T-cell (primary cell): ENCODE measurements around the gene PIPOX. TPM values are rescaled to one million over a fixed set of nuclear protein-coding genes. Genes with fewer than 3 reads are reported as not detected.

ENCODE experiments used
- ATAC-seq, 4 experiments: fragments of 200-7000 bp in 3 of 4; fragments of 150-1000 bp in 1 of 4; cut with Tn5 transposase; replicated peaks in 1 of 4; 1 replicate in 3 of 4; 2 replicates in 1 of 4; pipeline ENCODE4 v1.10.0; 2021; ENCODE audit warnings: moderate library complexity in 3 of 4, mild to moderate bottlenecking in 2 of 4, moderate number of reproducible peaks in 1 of 4
- CTCF ChIA-PET, 2 donors: fragments of 300-600 bp; sonication (Branson Sonifier 250); formaldehyde crosslinking; loops; one replicate each; lab custom pipeline; 2022; ENCODE audit warnings: antibody characterized with exemption in 2 of 2; lab: Charles Lee
- POLR2A ChIA-PET, 2 donors: fragments of 300-600 bp; sonication (Branson Sonifier 250); formaldehyde crosslinking; loops; one replicate each; lab custom pipeline; 2022; ENCODE audit warnings: antibody characterized with exemption in 2 of 2; lab: Charles Lee
- DNase-seq, 35 experiments: peaks; one replicate each; pipeline versions ENCODE4 v3.0.0 to v3.0.0-alpha.2; 2013 to 2023
- H3K27ac ChIP-seq: one replicate; pipeline ENCODE4 v1.5.1; 2013; ENCODE audit warnings: low read length
- H3K27me3 ChIP-seq, 2 experiments: replicated peaks in 1 of 2; 1 replicate in 1 of 2; 2 replicates in 1 of 2; pipeline versions ENCODE4 v1.6.1 to v1.7.0; 2013; ENCODE audit warnings: low read length in 1 of 2, mixed read lengths in 1 of 2; ENCODE audit not compliant: control insufficient read depth in 2 of 2, insufficient read depth in 2 of 2; ENCODE audit errors: extremely low read depth in 1 of 2
- H3K36me3 ChIP-seq, 2 donors: 1 replicate in 1 of 2; 2 replicates in 1 of 2; pipeline versions ENCODE4 v1.6.1 to v1.7.0; 2013; ENCODE audit warnings: low read length in 1 of 2; ENCODE audit not compliant: control insufficient read depth in 2 of 2, insufficient read depth in 1 of 2; ENCODE audit errors: extremely low read depth in 1 of 2
- H3K4me1 ChIP-seq, 2 experiments: 1 replicate in 1 of 2; 2 replicates in 1 of 2; pipeline versions ENCODE4 v1.6.1 to v1.7.0; 2013; ENCODE audit warnings: low read length in 2 of 2, mixed read lengths in 1 of 2; ENCODE audit not compliant: insufficient read depth in 2 of 2, control insufficient read depth in 1 of 2; ENCODE audit errors: extremely low read depth in 1 of 2
- H3K4me3 ChIP-seq, 2 donors: 1 replicate in 1 of 2; 2 replicates in 1 of 2; pipeline versions ENCODE4 v1.5.1 to v1.7.0; 2013; ENCODE audit warnings: mild to moderate bottlenecking in 2 of 2, low read length in 1 of 2, moderate library complexity in 1 of 2; ENCODE audit not compliant: control insufficient read depth in 1 of 2; ENCODE audit errors: extremely low read depth in 1 of 2
- H3K9me3 ChIP-seq: 2 replicates; pipeline ENCODE4 v1.7.0; 2013
- H3K27ac Mint-ChIP-seq, 2 donors: one replicate each; pipeline ENCODE4 v1.8.0; 2020 to 2021; ENCODE audit warnings: mild to moderate bottlenecking in 2 of 2, mixed read lengths in 2 of 2
- H3K27me3 Mint-ChIP-seq, 2 donors: one replicate each; pipeline ENCODE4 v1.8.0; 2021 to 2022; ENCODE audit warnings: mixed read lengths in 2 of 2
- H3K36me3 Mint-ChIP-seq: one replicate; pipeline ENCODE4 v1.8.0; 2021; ENCODE audit warnings: mixed read lengths
- H3K4me1 Mint-ChIP-seq, 3 donors: one replicate each; pipeline ENCODE4 v1.8.0; 2020 to 2022; ENCODE audit warnings: mixed read lengths in 3 of 3, mild to moderate bottlenecking in 1 of 3
- H3K4me3 Mint-ChIP-seq, 3 donors: one replicate each; pipeline ENCODE4 v1.8.0; 2020 to 2022; ENCODE audit warnings: mild to moderate bottlenecking in 3 of 3, mixed read lengths in 3 of 3, moderate library complexity in 3 of 3
- H3K9me3 Mint-ChIP-seq, 3 donors: one replicate each; pipeline ENCODE4 v1.8.0; 2020 to 2022; ENCODE audit warnings: mixed read lengths in 3 of 3
- WGBS: methylation state at CpG from one replicate; pipeline ENCODE4 v1.1.5; 2013; ENCODE audit warnings: missing lambda C conversion rate; ENCODE audit not compliant: insufficient coverage; 5-methylcytosine and 5-hydroxymethylcytosine counted together
- total RNA-seq, 35 experiments: library from RNA in 6 of 35; stranded (reverse) in 6 of 35; fragments of 120-200 nt in 1 of 35; gene quantifications; one replicate each; pipeline versions ENCODE4 v1.2.1 to v1.2.4 and lab custom pipeline; 2013 to 2026

The PIPOX gene
- total RNA-seq, 5 donors from 2014 or later (not counting 1 experiment from before 2014, with no cell fraction given) = 2.4 to 5.7 (median 4.6) TPM

DNA sequence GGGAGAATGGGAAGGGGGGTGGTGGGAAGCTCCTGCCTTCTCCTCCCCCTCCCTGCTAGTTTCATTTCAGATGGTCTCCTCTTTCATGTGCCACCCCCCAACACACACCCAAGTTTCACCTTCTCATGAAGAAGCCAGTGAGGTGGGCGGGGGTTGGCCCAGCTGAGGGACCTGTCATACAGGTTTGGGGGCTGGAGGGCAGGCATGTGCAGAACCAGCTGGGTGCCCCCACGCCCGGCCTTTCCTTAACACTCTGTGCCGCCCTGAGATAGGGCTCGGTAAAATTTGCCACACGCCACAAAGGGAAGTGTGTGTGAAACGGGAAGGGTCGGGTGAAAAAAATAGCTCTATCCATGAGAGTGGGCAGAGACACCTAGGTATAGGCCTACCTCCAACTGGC is 57.4 kb downstream of the PIPOX start:
- Histone ChIP-seq H3K4me3 (no peak overlapping the region), H3K4me1 (no peaks in the 10 kb centered on the region)
- no peak for ATAC-seq

DNA sequence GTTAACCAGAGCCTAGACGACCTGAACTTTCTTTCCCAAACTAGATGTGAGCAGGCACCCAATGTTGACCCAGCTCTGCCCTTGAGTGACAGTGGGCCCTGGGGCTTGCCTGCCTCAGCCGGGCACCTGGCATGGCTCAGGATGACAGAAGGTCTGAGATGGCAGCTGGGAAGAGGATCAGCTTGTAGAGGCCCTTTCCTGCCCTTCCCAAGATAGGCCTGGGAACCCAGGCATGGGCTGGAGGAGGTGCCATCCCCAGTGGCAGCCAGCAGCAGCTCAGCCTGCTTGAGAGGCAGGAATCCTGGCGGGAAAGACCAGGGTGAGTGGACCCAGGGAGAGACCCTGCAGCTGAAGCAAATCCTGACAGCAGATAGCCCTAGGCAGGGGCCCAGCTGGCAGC is 59.1 kb downstream of the PIPOX start:
- no peak overlapping the region for H3K27ac ChIP-seq
- H3K4me1 ChIP-seq = no peaks in the 10 kb centered on the region
- Mint-ChIP-seq H3K4me1 (no peaks in the 10 kb centered on the region), H3K9me3 (no peaks in the 10 kb centered on the region), H3K27me3 (no peaks in the 10 kb centered on the region), H3K27ac (no peak overlapping the region), H3K36me3 (peaks cover 43% of the 10 kb centered on the region), H3K4me3 (no peak overlapping the region)
- no peak for ATAC-seq
- no peak for DNase-seq
- no peaks in the 10 kb centered on the region for H3K27me3 ChIP-seq
- peaks cover 43 to 86% of the 10 kb centered on the region in 2 donors for H3K36me3 ChIP-seq
- H3K9me3 ChIP-seq = no peaks in the 10 kb centered on the region
- CTCF ChIA-PET = no interaction called here
- 87% methylated on average over 3 of the region's 3 CpGs for WGBS
- POLR2A ChIA-PET = no interaction called here
- H3K4me3 ChIP-seq = no peak overlapping the region

More for the DNA sequence above, 57.4 kb downstream of the PIPOX start:
- Mint-ChIP-seq H3K4me3 (no peak overlapping the region), H3K36me3 (peaks cover 45% of the 10 kb centered on the region), H3K9me3 (no peaks in the 10 kb centered on the region), H3K4me1 (no peaks in the 10 kb centered on the region), H3K27ac (no peak overlapping the region), H3K27me3 (no peaks in the 10 kb centered on the region)
- 86% methylated on average over 4 of the region's 8 CpGs for WGBS
- DNase-seq = no peak
- ChIA-PET CTCF (no interaction called here), POLR2A (no interaction called here)
- no peaks in the 10 kb centered on the region for H3K27me3 ChIP-seq
- peaks cover 40 to 86% of the 10 kb centered on the region in 2 donors for H3K36me3 ChIP-seq
- H3K27ac ChIP-seq = no peak overlapping the region
- H3K9me3 ChIP-seq = no peaks in the 10 kb centered on the region

DNA sequence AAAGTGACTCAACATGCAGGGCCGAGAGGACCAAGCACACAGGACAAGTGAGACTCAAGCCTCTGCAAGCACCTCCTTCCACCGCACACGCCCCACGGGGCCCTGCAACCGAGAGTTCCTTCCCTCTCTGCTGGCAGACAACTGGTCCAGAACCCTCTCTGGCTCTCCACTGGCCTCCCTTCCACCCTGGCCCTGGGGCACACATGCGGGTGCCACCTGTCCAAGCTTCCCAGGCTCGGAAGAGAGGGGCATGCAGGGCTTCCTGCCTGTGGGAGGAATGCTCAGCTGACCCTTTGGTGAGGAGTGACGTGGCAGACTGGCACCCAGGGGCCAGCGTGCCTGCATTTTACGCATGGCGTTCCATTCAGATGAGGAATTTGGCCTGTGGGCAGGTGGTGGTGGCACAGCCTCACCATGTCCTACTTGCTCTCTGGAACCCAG is 59.8 kb downstream of the PIPOX start:
- Mint-ChIP-seq H3K36me3 (peaks cover 37% of the 10 kb centered on the region), H3K9me3 (no peaks in the 10 kb centered on the region), H3K4me1 (no peaks in the 10 kb centered on the region), H3K27ac (no peak overlapping the region), H3K4me3 (no peak overlapping the region), H3K27me3 (no peaks in the 10 kb centered on the region)
- ATAC-seq (no peak), DNase-seq (no peak)
- WGBS = 92% methylated on average over 9 of the region's 11 CpGs
- no peaks in the 10 kb centered on the region for H3K9me3 ChIP-seq
- no peak overlapping the region for H3K27ac ChIP-seq
- POLR2A ChIA-PET = no interaction called here
- CTCF ChIA-PET = no interaction called here
- H3K27me3 ChIP-seq = no peaks in the 10 kb centered on the region
- H3K4me3 ChIP-seq = no peak overlapping the region
- H3K36me3 ChIP-seq = peaks cover 40 to 82% of the 10 kb centered on the region in 2 donors
- H3K4me1 ChIP-seq = no peaks in the 10 kb centered on the region

DNA sequence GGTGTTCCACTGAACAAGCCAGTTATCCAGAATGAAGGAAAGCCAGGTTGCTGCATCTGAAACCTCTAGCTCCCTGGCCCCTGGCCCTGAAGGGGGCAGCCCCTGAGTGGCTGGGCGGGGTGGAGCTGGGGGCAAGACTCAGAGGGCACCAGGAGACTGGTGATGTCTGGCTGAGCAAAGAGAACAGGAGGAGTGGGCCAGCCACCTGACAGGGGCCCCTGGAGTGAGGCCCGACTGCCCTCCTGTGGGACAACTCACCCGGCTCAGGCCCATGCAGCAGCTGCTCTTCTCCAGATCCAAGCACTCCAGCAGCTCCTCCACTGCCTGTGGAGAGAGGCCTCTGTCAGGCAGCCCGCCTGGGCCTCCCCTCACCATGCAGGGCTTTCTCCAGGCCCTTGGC is 60.4 kb downstream of the PIPOX start:
- no peak overlapping the region for H3K27ac Mint-ChIP-seq
- H3K27me3 Mint-ChIP-seq = no peaks in the 10 kb centered on the region
- H3K4me3 Mint-ChIP-seq = no peak overlapping the region
- DNase-seq (no peak), ATAC-seq (no peak)
- Histone ChIP-seq H3K27ac (no peak overlapping the region), H3K9me3 (no peaks in the 10 kb centered on the region), H3K27me3 (no peaks in the 10 kb centered on the region), H3K36me3 (peaks cover 35 to 82% of the 10 kb centered on the region in 2 donors), H3K4me3 (no peak overlapping the region), H3K4me1 (no peaks in the 10 kb centered on the region)
- 94% methylated on average over 4 of the region's 4 CpGs for WGBS
- peaks cover 34% of the 10 kb centered on the region for H3K36me3 Mint-ChIP-seq
- CTCF ChIA-PET = no interaction called here
- POLR2A ChIA-PET = no interaction called here
- no peaks in the 10 kb centered on the region for H3K9me3 Mint-ChIP-seq
- no peaks in the 10 kb centered on the region for H3K4me1 Mint-ChIP-seq

Other genes with a start within 250 kb of the PIPOX start
- gene FAM222B, start 200.4 kb upstream of the PIPOX start, total RNA-seq = 10 to 100 TPM; 17.6 to 23.4 (median 23.3) TPM
- 10 to 100 TPM; 18.9 to 33.7 (median 29.0) TPM for gene ERAL1, start 188.1 kb upstream of the PIPOX start, total RNA-seq
- gene FLOT2, start 145.4 kb upstream of the PIPOX start, total RNA-seq = 100 to 1,000 TPM; 138 to 256 (median 235) TPM
- 10 to 100 TPM; 23.1 to 44.9 (median 39.7) TPM for gene DHRS13, start 140.1 kb upstream of the PIPOX start, total RNA-seq
- gene PHF12, start 91.6 kb upstream of the PIPOX start, total RNA-seq = 100 to 1,000 TPM; 121 to 176 (median 123) TPM
- gene SEZ6, start 37.1 kb upstream of the PIPOX start, total RNA-seq = 1 to 10 TPM in 1 of 5 donors, under 1 TPM in 1, not detected in 3; 0.49 to 1.6 TPM
- 100 to 1,000 TPM; 119 to 151 (median 145) TPM for gene MYO18A, start 137.3 kb downstream of the PIPOX start, total RNA-seq
- not detected for gene CRYBA1, start 203.7 kb downstream of the PIPOX start, total RNA-seq